Activated CD4-positive, alpha-beta memory T cell treated with anti-CD3 and anti-CD28 coated beads for 36 hours (primary cell): ENCODE measurements around the gene AP5M1. TPM values are rescaled to one million over a fixed set of nuclear protein-coding genes. Genes with fewer than 3 reads are reported as not detected.
"Not testable (repeated sequence)": the region's sequence is repeated elsewhere in the genome, so short reads cannot be mapped to it uniquely, and the experiment has no call there.

ENCODE experiments used
- CTCF ChIA-PET: fragments of 350-600 bp; sonication (Branson Sonifier 250); formaldehyde crosslinking; loops from one replicate; lab custom pipeline; 2021; ENCODE audit warnings: antibody characterized with exemption, inconsistent platforms; lab: Charles Lee
- POLR2A ChIA-PET: fragments of 350-600 bp; sonication (Branson Sonifier 250); formaldehyde crosslinking; loops from one replicate; lab custom pipeline; 2021; ENCODE audit warnings: antibody characterized with exemption; lab: Charles Lee
- DNase-seq: peaks from one replicate; pipeline ENCODE4 v3.0.0-alpha.2; 2020
- H3K27ac Mint-ChIP-seq: one replicate; pipeline ENCODE4 v1.8.0; 2021; ENCODE audit warnings: mixed read lengths
- H3K27me3 Mint-ChIP-seq: one replicate; pipeline ENCODE4 v1.8.0; 2021; ENCODE audit warnings: mixed read lengths
- H3K36me3 Mint-ChIP-seq: one replicate; pipeline ENCODE4 v1.8.0; 2021; ENCODE audit warnings: mixed read lengths
- H3K4me1 Mint-ChIP-seq: one replicate; pipeline ENCODE4 v1.8.0; 2021; ENCODE audit warnings: low read depth, mixed read lengths
- H3K4me3 Mint-ChIP-seq: one replicate; pipeline ENCODE4 v1.8.0; 2021; ENCODE audit warnings: mild to moderate bottlenecking, mixed read lengths
- H3K9me3 Mint-ChIP-seq: one replicate; pipeline ENCODE4 v1.8.0; 2021; ENCODE audit warnings: mixed read lengths
- intact Hi-C: fragments of 100-400 bp; cut with micrococcal nuclease; formaldehyde crosslinking; loops from one replicate; pipeline ENCODE4 v1.15.1; 2023
- total RNA-seq, 2 experiments: library from RNA; stranded (reverse); gene quantifications; one replicate each; pipeline ENCODE4 v1.2.3, GENCODE V29; 2021

Gene AP5M1
- total RNA-seq, 2 experiments from 2014 or later = 27.7 to 31.1 TPM

DNA sequence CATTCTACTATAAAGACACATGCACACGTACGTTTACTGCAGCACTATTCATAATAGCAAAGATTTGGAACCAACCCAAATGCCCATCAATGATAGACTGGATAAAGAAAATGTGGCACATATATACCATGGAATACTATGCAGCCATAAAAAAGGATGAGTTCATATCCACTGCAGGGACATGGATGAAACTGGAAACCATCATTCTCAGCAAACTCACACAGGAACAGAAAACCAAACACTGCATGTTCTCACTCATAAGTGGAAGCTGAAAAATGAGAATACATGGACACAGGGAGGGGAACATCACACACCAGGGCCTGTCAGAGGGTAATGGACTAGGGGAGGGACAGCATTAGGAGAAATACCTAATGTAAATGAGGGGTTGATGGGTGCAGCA is 10.6 kb upstream of the AP5M1 start:
- H3K9me3 Mint-ChIP-seq, H3K27ac Mint-ChIP-seq, POLR2A ChIA-PET, H3K27me3 Mint-ChIP-seq, H3K4me3 Mint-ChIP-seq, DNase-seq, intact Hi-C loops: not testable (repeated sequence)
- peaks cover 43% of the 10 kb centered on the region for H3K4me1 Mint-ChIP-seq
- H3K36me3 Mint-ChIP-seq = peaks cover 21% of the 10 kb centered on the region
- CTCF ChIA-PET = interaction anchor here (1.0 kb wide), 1 partner anchor 36 kb away, joined by 4 read pairs; no protein-coding TSS in a partner anchor

DNA sequence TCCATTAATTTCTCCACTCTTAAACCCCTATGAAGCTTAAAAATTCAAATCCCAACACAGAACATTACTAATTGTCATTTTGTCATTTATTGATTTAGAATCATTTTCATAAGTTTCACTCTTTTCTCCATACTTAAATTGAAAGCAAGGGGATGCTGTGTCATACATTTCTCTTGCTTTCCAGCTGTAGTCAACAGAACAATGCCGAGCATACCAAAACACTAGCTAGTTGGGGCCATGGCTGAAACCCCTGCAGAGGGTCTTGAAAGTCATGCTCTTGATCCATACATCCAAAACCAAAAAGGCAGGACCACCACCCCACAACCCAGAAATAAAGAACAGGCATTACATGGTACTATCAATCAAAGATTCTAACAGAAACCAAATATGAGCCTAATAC is 9.1 kb upstream of the AP5M1 start:
- intact Hi-C loops = no loop called here
- Mint-ChIP-seq H3K27me3 (no peaks in the 10 kb centered on the region), H3K4me3 (no peak overlapping the region), H3K36me3 (peaks cover 19% of the 10 kb centered on the region), H3K27ac (no peak overlapping the region), H3K9me3 (peaks cover 3% of the 10 kb centered on the region), H3K4me1 (peaks cover 37% of the 10 kb centered on the region)
- no peak for DNase-seq
- POLR2A ChIA-PET = no interaction called here
- CTCF ChIA-PET = no interaction called here

DNA sequence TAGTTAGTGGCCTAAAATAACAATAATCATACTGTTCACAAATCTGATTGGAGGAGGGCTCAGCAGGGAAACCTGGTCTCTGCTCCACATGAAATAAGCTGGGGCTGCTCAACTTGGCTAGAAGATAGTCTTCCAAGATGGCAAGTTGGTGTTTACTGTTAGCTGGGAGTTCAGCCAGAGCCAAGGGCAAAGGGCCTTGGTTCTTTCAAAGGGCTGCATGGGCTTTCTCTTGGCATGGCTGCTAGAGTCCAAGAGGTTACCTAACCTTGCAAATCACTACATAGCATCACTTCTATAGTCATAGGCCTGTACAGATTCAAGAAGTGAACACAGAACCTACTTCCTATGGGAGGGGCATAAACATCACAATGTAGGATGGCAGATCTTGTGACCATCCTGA is 7.2 kb upstream of the AP5M1 start:
- Mint-ChIP-seq H3K4me1 (peaks cover 40% of the 10 kb centered on the region), H3K36me3 (peaks cover 18% of the 10 kb centered on the region), H3K4me3 (no peak overlapping the region), H3K27ac (no peak overlapping the region), H3K27me3 (no peaks in the 10 kb centered on the region), H3K9me3 (peaks cover 3% of the 10 kb centered on the region)
- CTCF ChIA-PET = no interaction called here
- no peak for DNase-seq
- intact Hi-C loops = no loop called here
- POLR2A ChIA-PET = no interaction called here

DNA sequence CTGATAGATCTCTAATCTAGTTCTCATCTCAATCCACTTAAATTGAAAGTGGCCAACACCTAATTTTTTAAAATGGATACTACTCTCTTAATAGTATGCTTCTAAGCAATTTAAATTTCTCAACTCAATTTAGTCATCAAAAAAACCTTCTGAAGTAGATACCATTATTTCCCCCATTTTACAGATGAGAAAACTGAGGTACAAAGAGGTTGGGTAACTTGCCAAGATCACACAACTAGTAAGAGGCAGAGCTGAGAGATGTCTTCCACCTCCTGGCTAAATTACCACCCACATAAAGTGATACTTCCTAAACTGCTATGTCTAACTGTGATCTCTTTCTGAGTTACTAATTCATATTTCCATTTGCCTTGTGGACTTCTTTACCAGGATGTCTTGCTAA is 6.7 kb upstream of the AP5M1 start:
- no peak overlapping the region for H3K27ac Mint-ChIP-seq
- peaks cover 15% of the 10 kb centered on the region for H3K36me3 Mint-ChIP-seq
- intact Hi-C loops = no loop called here
- no peak overlapping the region for H3K4me3 Mint-ChIP-seq
- H3K27me3 Mint-ChIP-seq = no peaks in the 10 kb centered on the region
- CTCF ChIA-PET = no interaction called here
- POLR2A ChIA-PET = no interaction called here
- no peak for DNase-seq
- peaks cover 3% of the 10 kb centered on the region for H3K9me3 Mint-ChIP-seq
- peaks cover 41% of the 10 kb centered on the region for H3K4me1 Mint-ChIP-seq

DNA sequence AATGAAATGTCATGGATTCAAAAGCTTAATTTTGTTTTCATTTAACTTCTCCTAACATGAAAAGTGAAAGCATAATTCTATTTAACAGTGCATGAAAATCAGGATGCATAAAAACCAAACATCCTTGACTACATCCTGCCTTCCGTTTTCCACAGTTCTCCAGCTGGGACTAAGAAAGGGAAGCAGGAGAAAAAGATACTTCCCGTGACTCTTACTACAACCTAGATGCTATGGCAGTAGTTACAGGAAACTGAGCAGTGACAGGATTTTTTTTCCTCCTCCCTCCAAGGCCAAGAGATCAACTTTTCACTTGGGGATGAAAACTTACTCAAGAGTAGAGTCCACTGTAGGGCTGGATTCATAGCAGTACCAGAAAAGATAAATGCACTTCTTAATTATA is 2.7 kb upstream of the AP5M1 start:
- no peaks in the 10 kb centered on the region for H3K9me3 Mint-ChIP-seq
- POLR2A ChIA-PET = no interaction called here
- H3K4me1 Mint-ChIP-seq = peaks cover 49% of the 10 kb centered on the region
- no peak overlapping the region for H3K27ac Mint-ChIP-seq
- no peak for DNase-seq
- no peaks in the 10 kb centered on the region for H3K36me3 Mint-ChIP-seq
- intact Hi-C loops = loop anchor here (5.0 kb wide), 1 partner anchor 1031 kb away; the partner anchor contains the start of gene ARID4A
- H3K27me3 Mint-ChIP-seq = no peaks in the 10 kb centered on the region
- CTCF ChIA-PET = interaction anchor here (0.7 kb wide), 1 partner anchor 205 kb away, joined by 3 read pairs; no protein-coding TSS in a partner anchor
- no peak overlapping the region for H3K4me3 Mint-ChIP-seq

GRCh38 chr14:57273236-57273635 is 4.5 kb downstream of the AP5M1 start:
- ChIA-PET CTCF (no interaction called here), POLR2A (no interaction called here)
- Mint-ChIP-seq H3K36me3 (peaks cover 8% of the 10 kb centered on the region), H3K9me3 (no peaks in the 10 kb centered on the region), H3K4me1 (peaks cover 42% of the 10 kb centered on the region), H3K27me3 (no peaks in the 10 kb centered on the region), H3K4me3 (no peak overlapping the region), H3K27ac (no peak overlapping the region)
- intact Hi-C loops = no loop called here
- DNase-seq = no peak

DNA sequence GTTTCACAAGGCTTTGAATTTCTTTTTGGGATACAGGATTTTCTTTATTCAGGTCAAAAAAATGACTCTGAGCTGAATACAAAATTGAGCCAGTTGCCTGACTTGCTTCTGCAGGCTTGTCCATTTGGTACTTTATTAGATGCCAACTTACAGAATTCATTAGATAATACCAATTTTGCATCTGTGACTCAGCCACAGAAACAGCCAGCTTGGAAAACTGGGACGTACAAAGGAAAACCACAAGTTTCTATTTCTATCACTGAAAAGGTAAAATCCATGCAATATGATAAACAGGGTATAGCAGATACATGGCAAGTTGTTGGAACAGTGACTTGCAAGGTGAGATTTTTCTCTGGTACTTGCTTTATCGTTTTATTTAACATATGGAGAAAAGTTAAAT is 5.8 kb downstream of the AP5M1 start:
- no peaks in the 10 kb centered on the region for H3K27me3 Mint-ChIP-seq
- POLR2A ChIA-PET = no interaction called here
- H3K4me3 Mint-ChIP-seq = no peak overlapping the region
- peaks cover 8% of the 10 kb centered on the region for H3K36me3 Mint-ChIP-seq
- H3K9me3 Mint-ChIP-seq = no peaks in the 10 kb centered on the region
- intact Hi-C loops = no loop called here
- H3K4me1 Mint-ChIP-seq = peaks cover 42% of the 10 kb centered on the region
- H3K27ac Mint-ChIP-seq = no peak overlapping the region
- CTCF ChIA-PET = interaction anchor here (0.7 kb wide), 1 partner anchor 676 kb away, joined by 3 read pairs; no protein-coding TSS in a partner anchor
- no peak for DNase-seq

DNA sequence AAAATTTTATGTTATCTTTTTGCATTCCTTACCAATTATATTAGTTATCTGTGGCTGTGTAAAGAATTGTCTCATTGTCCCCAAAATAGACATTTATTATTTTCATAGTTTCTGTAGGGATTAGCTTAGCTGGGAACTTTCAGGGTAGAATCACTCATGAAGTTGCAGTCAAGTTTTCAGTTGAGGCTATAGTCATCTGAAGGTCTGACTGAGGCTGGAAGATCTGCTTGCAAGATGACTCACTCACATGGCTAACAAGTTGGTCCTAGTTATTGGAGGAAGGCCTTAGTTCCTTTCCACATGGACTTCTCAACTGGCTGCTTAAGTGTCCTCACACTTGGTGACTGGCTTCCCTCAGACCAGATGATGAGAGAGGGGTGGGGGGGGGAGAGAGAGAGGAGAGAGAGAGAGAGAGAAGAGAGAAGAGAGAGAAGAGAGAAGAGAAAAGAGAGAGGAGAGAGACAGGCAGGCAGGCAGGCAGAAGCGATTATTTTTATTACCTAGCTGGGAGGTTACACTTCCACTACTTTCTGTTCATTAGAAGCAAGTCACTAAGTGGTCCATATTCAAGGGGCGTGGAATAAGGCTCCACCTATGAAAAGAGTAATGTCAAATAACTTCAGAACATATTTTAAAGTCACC is 6.4 kb downstream of the AP5M1 start:
- Mint-ChIP-seq H3K4me3 (no peak overlapping the region), H3K27me3 (no peaks in the 10 kb centered on the region), H3K27ac (peak overlapping the region; percentile 13), H3K9me3 (no peaks in the 10 kb centered on the region), H3K4me1 (peaks cover 39% of the 10 kb centered on the region), H3K36me3 (peaks cover 12% of the 10 kb centered on the region)
- CTCF ChIA-PET = no interaction called here
- intact Hi-C loops = no loop called here
- POLR2A ChIA-PET = no interaction called here
- DNase-seq = no peak

- H3K4me1 Mint-ChIP-seq = peaks cover 21% of the 10 kb centered on the region
Measured at GRCh38 chr14:57277062-57277461, 8.3 kb downstream of the AP5M1 start.

DNA sequence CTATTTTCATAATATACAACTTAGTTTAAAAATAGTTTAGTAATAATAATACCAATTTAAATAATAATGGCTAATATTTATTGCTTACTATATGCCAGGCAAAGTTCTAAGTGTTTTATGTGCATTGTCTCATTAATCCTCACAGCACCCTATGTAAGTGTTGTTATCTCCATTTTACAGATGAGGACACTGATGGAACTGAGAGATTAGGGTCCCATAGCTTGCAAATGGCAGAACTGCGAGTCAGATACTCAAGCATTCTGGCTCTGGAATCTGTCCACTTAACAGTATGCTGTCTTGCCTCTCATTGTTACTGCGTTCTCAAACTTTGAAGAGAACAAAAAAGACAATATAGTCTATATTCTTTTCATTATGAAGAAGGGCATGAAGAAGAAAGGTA is 19.0 kb downstream of the AP5M1 start:
- Mint-ChIP-seq H3K27me3 (no peaks in the 10 kb centered on the region), H3K4me3 (no peak overlapping the region), H3K36me3 (peaks cover 23% of the 10 kb centered on the region), H3K9me3 (no peaks in the 10 kb centered on the region), H3K4me1 (no peaks in the 10 kb centered on the region), H3K27ac (no peak overlapping the region)
- no peak for DNase-seq
- intact Hi-C loops = no loop called here
- ChIA-PET POLR2A (no interaction called here), CTCF (no interaction called here)

More at GRCh38 chr14:57277062-57277461, 8.3 kb downstream of the AP5M1 start:
- Mint-ChIP-seq H3K27me3 (no peaks in the 10 kb centered on the region), H3K4me3 (no peak overlapping the region), H3K27ac (no peak overlapping the region), H3K36me3 (peaks cover 16% of the 10 kb centered on the region), H3K9me3 (no peaks in the 10 kb centered on the region)
- ChIA-PET CTCF (no interaction called here), POLR2A (no interaction called here)
- no peak for DNase-seq
- intact Hi-C loops = no loop called here

DNA sequence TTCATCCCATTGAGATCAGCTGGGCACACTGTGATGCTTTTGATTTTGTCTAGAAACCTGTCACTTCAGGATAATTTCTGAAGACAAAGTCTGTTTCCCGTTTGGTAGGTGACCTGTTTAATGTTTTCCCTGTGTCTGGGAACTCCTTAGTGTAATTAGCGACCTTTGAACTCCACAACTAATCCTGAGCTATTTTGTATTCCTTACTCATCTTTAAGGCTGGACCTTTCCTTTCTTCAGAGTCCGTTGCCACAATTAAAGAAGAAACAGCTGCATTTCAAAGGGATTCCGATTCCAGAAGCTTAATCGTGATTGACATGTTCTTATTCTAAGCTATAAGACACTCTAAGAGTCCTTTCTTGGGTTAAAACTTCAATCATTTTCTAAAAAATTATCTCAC is 22.0 kb downstream of the AP5M1 start:
- Mint-ChIP-seq H3K36me3 (peaks cover 5% of the 10 kb centered on the region), H3K4me1 (no peaks in the 10 kb centered on the region), H3K27me3 (no peaks in the 10 kb centered on the region), H3K4me3 (no peak overlapping the region), H3K27ac (no peak overlapping the region), H3K9me3 (no peaks in the 10 kb centered on the region)
- no peak for DNase-seq
- ChIA-PET POLR2A (no interaction called here), CTCF (no interaction called here)
- intact Hi-C loops = no loop called here

- H3K27ac Mint-ChIP-seq = no peak overlapping the region
- no peaks in the 10 kb centered on the region for H3K4me1 Mint-ChIP-seq
- H3K36me3 Mint-ChIP-seq = peaks cover 5% of the 10 kb centered on the region
- DNase-seq = no peak
- no peak overlapping the region for H3K4me3 Mint-ChIP-seq
- ChIA-PET POLR2A (no interaction called here), CTCF (no interaction called here)
- H3K9me3 Mint-ChIP-seq = no peaks in the 10 kb centered on the region
- intact Hi-C loops = no loop called here
- no peaks in the 10 kb centered on the region for H3K27me3 Mint-ChIP-seq
Measured at GRCh38 chr14:57291692-57292647, 23.2 kb downstream of the AP5M1 start.
